PFSK-1 (cell line): Measurements from ENCODE around the gene CPLX4.

Source experiments
- FOXP2 ChIP-seq: optimal IDR thresholded peaks from 2 replicates; pipeline ENCODE3; 2011; ENCODE audit warnings: borderline replicate concordance, control low read depth, inconsistent platforms; ENCODE audit not compliant: insufficient read depth; ENCODE audit errors: extremely low read length, extremely low read depth
- POLR2AphosphoS5 ChIP-seq: IDR thresholded peaks from 2 replicates; pipeline ENCODE4 v1.6.1; 2012; ENCODE audit warnings: low read depth, mild to moderate bottlenecking, control low read depth, low read length, moderate library complexity
- TAF1 ChIP-seq: IDR thresholded peaks from 2 replicates; pipeline ENCODE4 v1.6.1; 2012; ENCODE audit warnings: low read length, control low read depth, borderline replicate concordance; ENCODE audit not compliant: insufficient read depth

- TF ChIP-seq TAF1 (no peak), POLR2AphosphoS5 (no peak), FOXP2 (no peak)
These were observed 14.7 kb downstream of the CPLX4 start for GRCh38 chr18:59303656-59304195.
